Mesendoderm (in vitro differentiated cells): Measurements from ENCODE around the gene MTFR2.
A peak's percentile ranks its signal among the peaks of the same experiment; 100 is the strongest.

Source experiments
- DNase-seq: peaks from one replicate; pipeline ENCODE4 v3.0.0; 2013
- H2AK5ac ChIP-seq: 2 replicates; pipeline ENCODE4 v1.6.1; 2013; ENCODE audit warnings: low read length, inconsistent platforms
- H2BK120ac ChIP-seq: 2 replicates; pipeline ENCODE4 v1.6.1; 2013; ENCODE audit warnings: low read depth, mild to moderate bottlenecking, low read length, moderate library complexity, mixed read lengths
- H2BK15ac ChIP-seq: replicated peaks from 2 replicates; pipeline ENCODE4 v1.6.1; 2013; ENCODE audit warnings: low read depth, mild to moderate bottlenecking, moderate library complexity
- H2BK5ac ChIP-seq: 2 replicates; pipeline ENCODE4 v1.6.1; 2013; ENCODE audit warnings: low read length, inconsistent platforms
- H3K18ac ChIP-seq: 2 replicates; pipeline ENCODE4 v1.6.1; 2013; ENCODE audit warnings: mild to moderate bottlenecking, low read length, mixed read lengths
- H3K23ac ChIP-seq: one replicate; pipeline ENCODE4 v1.6.1; 2013; ENCODE audit warnings: low read length
- H3K27ac ChIP-seq: 2 replicates; pipeline ENCODE4 v1.5.1; 2013; ENCODE audit warnings: low read depth, mild to moderate bottlenecking, inconsistent platforms, low read length, moderate library complexity
- H3K27me3 ChIP-seq: 2 replicates; pipeline ENCODE4 v1.6.1; 2013; ENCODE audit warnings: low read length, control low read depth, mild to moderate bottlenecking, inconsistent platforms; ENCODE audit not compliant: insufficient read depth, poor library complexity
- H3K36me3 ChIP-seq: 2 replicates; pipeline ENCODE4 v1.6.1; 2013; ENCODE audit warnings: low read length, inconsistent platforms; ENCODE audit not compliant: control insufficient read depth, insufficient read depth
- H3K4ac ChIP-seq: one replicate; pipeline ENCODE4 v1.6.1; 2013; ENCODE audit warnings: low read depth, mild to moderate bottlenecking, low read length, moderate library complexity
- H3K4me1 ChIP-seq: 2 replicates; pipeline ENCODE4 v1.6.1; 2013; ENCODE audit warnings: low read depth, low read length, inconsistent platforms; ENCODE audit not compliant: control insufficient read depth
- H3K4me2 ChIP-seq: 2 replicates; pipeline ENCODE4 v1.6.1; 2013; ENCODE audit warnings: low read length
- H3K4me3 ChIP-seq: 2 replicates; pipeline ENCODE4 v1.5.1; 2013; ENCODE audit warnings: mild to moderate bottlenecking, low read length
- H3K56ac ChIP-seq: one replicate; pipeline ENCODE4 v1.6.1; 2013; ENCODE audit warnings: low read length
- H3K79me1 ChIP-seq: 2 replicates; pipeline ENCODE4 v1.6.1; 2013; ENCODE audit warnings: low read length, inconsistent platforms
- H3K79me2 ChIP-seq: 2 replicates; pipeline ENCODE4 v1.6.1; 2013; ENCODE audit warnings: mild to moderate bottlenecking, low read length; ENCODE audit not compliant: control insufficient read depth, insufficient read depth
- H3K9ac ChIP-seq: 2 replicates; pipeline ENCODE4 v1.6.1; 2013; ENCODE audit warnings: low read length, inconsistent platforms
- H4K5ac ChIP-seq: one replicate; pipeline ENCODE4 v1.6.1; 2013; ENCODE audit warnings: low read length
- H4K8ac ChIP-seq: one replicate; pipeline ENCODE4 v1.6.1; 2013; ENCODE audit warnings: low read depth, mild to moderate bottlenecking, control low read depth, low read length, moderate library complexity
- WGBS: extraction: QIAGEN DNeasy Blood & Tissue Kit; methylation state at CpG from one replicate; pipeline ENCODE4 v1.1.7; 2013; ENCODE audit warnings: low lambda C conversion rate, missing lambda C conversion rate; ENCODE audit not compliant: insufficient coverage; ENCODE audit errors: extremely low coverage; 5-methylcytosine and 5-hydroxymethylcytosine counted together

MTFR2 gene

DNA sequence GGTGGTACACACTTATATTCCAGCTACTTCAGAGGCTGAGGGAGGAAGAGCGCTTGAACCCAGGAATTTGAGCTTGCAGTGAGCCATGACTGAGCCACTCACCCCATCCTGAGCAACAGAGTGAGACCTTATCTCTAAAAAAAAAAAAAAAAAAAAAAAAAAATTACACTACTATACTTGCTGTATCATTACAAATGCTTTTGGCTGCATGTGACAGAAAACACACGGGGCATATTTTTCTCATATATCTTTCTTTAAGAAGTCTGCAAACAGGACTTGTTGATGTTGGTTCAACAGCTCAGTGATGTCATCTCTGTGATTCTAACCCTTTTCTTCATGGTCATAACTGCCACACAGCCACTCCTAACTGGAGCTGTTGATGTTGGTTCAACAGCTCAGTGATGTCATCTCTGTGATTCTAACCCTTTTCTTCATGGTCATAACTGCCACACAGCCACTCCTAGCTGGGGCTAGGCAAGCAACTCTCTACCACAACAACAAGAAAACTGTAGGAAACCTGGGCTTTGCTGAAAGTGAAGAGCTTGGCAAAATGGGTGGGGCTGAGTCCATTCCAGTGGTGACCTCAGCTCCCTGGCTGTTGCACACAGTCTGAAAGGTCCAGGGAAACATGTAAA, 19.8 kb downstream of the MTFR2 start:
- H2AK5ac ChIP-seq, result no peak overlapping the region
- no peak overlapping the region for H2BK120ac ChIP-seq
- H3K36me3 ChIP-seq, result no peaks in the 10 kb centered on the region

DNA sequence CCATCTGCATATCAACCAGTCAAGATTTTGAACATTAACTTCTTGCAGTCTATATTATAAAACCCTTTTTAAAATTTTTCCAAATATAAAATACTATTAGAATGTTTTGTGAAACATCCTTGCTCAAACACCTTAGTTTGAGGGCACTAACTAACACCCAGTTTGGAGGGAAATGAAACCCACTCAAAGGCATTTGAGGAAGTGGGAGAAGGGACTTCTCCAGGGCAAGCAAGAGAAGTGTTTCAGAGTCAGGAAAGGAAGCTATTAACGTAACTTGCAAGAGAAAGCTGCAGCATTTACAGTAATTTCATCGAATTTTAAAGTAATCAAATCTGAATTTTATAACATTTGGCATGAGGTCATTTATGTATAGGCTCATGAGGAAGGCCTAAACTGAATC, 21.3 kb downstream of the MTFR2 start:
- DNase-seq, result no peak
- Histone ChIP-seq H3K79me2 (no peaks in the 10 kb centered on the region), H3K4me2 (no peak overlapping the region), H3K18ac (no peak overlapping the region), H3K23ac (no peak overlapping the region), H4K5ac (no peak overlapping the region), H2BK120ac (no peak overlapping the region), H4K8ac (no peak overlapping the region), H3K56ac (no peak overlapping the region), H2BK5ac (no peak overlapping the region), H2AK5ac (no peak overlapping the region), H3K79me1 (no peaks in the 10 kb centered on the region), H3K27ac (no peak overlapping the region), H3K9ac (no peak overlapping the region), H3K4me1 (no peaks in the 10 kb centered on the region), H2BK15ac (no peak overlapping the region), H3K4me3 (no peak overlapping the region), H3K36me3 (no peaks in the 10 kb centered on the region), H3K27me3 (no peaks in the 10 kb centered on the region), H3K4ac (no peak overlapping the region)
- WGBS, result no CpG with 5 or more reads among the region's 2 CpGs

More for the DNA sequence above, 19.8 kb downstream of the MTFR2 start:
- Histone ChIP-seq H3K4me2 (no peak overlapping the region), H3K9ac (no peak overlapping the region), H3K4me1 (no peaks in the 10 kb centered on the region), H3K79me1 (no peaks in the 10 kb centered on the region), H2BK15ac (no peak overlapping the region), H3K27ac (no peak overlapping the region), H3K18ac (no peak overlapping the region), H3K56ac (no peak overlapping the region), H3K23ac (no peak overlapping the region), H3K4me3 (no peak overlapping the region), H4K8ac (no peak overlapping the region), H3K27me3 (no peaks in the 10 kb centered on the region), H3K4ac (no peak overlapping the region), H4K5ac (no peak overlapping the region), H2BK5ac (no peak overlapping the region), H3K79me2 (no peaks in the 10 kb centered on the region)
- DNase-seq, result no peak
- no CpG with 5 or more reads among the region's 2 CpGs for WGBS

DNA sequence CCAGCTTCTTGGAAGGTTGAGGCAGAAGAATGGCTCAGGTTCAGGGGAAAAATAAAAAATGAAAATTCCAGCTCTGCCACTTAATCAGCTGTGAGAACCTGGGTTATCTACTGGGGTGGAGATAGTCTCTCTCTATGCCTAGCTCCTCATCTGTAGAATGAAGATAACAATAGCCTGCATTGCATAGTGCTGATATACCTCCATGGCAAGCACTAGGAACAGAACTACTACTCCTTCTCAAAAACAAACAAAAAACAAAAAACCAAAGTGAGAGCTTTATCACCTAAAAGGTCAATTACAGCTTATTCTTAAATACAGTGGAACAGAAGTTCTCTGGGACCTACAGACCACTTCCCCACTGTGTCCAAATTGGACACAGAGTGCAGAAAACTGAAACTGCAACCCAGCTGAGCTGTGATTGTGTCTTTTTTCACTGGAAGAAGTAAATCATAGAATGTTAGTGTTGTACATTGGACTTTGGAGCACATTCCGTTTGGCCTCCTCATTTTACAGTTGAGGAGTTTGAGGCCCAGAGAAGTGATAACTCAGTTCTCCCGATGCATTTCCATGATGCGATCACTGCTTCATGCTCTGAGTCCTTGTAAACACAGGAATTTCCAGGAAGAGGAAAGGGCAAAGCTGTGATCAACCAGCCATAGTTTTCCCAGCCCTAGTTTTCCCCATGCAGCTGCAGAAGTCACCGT, 23.3 kb downstream of the MTFR2 start:
- Histone ChIP-seq H2AK5ac (no peak overlapping the region), H2BK15ac (no peak overlapping the region), H4K8ac (no peak overlapping the region), H3K4me2 (no peak overlapping the region), H3K36me3 (no peaks in the 10 kb centered on the region), H3K4ac (peak overlapping the region; percentile 36), H3K79me1 (no peaks in the 10 kb centered on the region), H2BK120ac (no peak overlapping the region), H3K23ac (no peak overlapping the region), H3K9ac (no peak overlapping the region), H3K79me2 (no peaks in the 10 kb centered on the region), H2BK5ac (no peak overlapping the region), H3K4me3 (no peak overlapping the region), H3K4me1 (no peaks in the 10 kb centered on the region), H3K27ac (no peak overlapping the region), H3K56ac (no peak overlapping the region), H3K27me3 (no peaks in the 10 kb centered on the region), H3K18ac (no peak overlapping the region), H4K5ac (no peak overlapping the region)
- WGBS, result no CpG with 5 or more reads among the region's 4 CpGs
- DNase-seq, result no peak

DNA sequence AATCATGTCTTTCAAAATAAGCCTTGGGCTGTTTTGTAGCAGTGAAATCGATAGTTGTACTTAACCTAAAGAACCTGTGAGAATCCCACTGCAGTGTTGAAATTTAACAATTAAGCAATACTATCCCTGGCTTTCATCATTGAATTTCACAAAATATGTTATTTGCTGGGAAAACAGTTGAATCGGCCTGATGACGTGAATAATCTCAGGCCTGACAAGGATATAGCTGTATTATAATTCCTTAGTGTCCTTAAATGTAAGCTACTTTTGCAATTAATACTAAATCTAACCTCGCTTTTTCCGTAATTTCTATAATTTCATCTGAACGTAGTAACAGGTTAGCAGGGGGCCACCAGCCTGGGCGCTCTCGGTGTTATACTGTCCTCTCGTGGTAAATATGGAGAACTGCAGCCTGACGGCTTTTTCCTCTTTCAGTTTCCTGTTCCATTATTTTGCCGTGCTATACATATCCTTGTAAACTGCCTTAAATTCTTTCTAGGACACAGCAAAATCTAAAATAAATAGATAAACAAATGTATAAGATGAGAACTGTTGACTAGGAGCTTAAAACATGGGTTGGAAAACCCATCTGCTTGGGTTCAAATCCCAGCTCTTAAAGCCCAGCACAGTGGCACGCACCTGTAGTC, 24.0 kb downstream of the MTFR2 start:
- H3K9ac ChIP-seq, result no peak overlapping the region
- no peak overlapping the region for H3K4me3 ChIP-seq
- no peaks in the 10 kb centered on the region for H3K36me3 ChIP-seq
- peak overlapping the region; percentile 36 for H3K4ac ChIP-seq
- no peak overlapping the region for H4K8ac ChIP-seq
- no peak overlapping the region for H2BK5ac ChIP-seq
- no peak overlapping the region for H3K56ac ChIP-seq
- DNase-seq, result peak; percentile 45
- H3K27me3 ChIP-seq, result no peaks in the 10 kb centered on the region
- H2AK5ac ChIP-seq, result no peak overlapping the region
- no peak overlapping the region for H2BK120ac ChIP-seq
- no peak overlapping the region for H3K23ac ChIP-seq
- no peak overlapping the region for H4K5ac ChIP-seq
- no peaks in the 10 kb centered on the region for H3K4me1 ChIP-seq
- no peaks in the 10 kb centered on the region for H3K79me1 ChIP-seq
- no peak overlapping the region for H3K4me2 ChIP-seq
- H3K79me2 ChIP-seq, result no peaks in the 10 kb centered on the region
- no peak overlapping the region for H2BK15ac ChIP-seq
- WGBS, result no CpG with 5 or more reads among the region's 12 CpGs
- H3K27ac ChIP-seq, result no peak overlapping the region
- no peak overlapping the region for H3K18ac ChIP-seq

DNA sequence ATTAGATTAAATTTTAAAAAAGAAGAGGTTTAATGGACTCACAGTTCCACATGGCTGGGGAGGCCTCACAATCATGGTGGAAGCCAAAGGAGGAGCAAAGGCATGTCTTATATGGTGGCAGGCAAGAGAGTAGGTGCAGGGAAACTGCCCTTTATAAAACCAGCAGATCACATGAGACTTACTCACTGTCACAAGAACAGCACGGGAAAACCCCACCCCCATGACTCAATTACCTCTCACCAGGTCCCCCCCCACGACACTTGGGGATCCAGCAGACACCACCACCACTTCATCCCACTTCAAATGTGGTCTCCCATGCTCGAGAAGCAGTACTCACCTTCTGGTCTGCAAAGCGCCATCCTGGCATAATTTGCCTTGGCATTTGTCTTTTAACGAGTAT, 24.6 kb downstream of the MTFR2 start:
- Histone ChIP-seq H3K4me3 (no peak overlapping the region), H3K27ac (no peak overlapping the region)
- peak; percentile 6 for DNase-seq

More for the DNA sequence above, 24.6 kb downstream of the MTFR2 start:
- Histone ChIP-seq H4K8ac (no peak overlapping the region), H3K23ac (no peak overlapping the region), H4K5ac (no peak overlapping the region), H3K79me1 (no peaks in the 10 kb centered on the region), H3K18ac (no peak overlapping the region), H3K36me3 (no peaks in the 10 kb centered on the region), H2BK5ac (no peak overlapping the region), H3K56ac (no peak overlapping the region), H3K4me2 (no peak overlapping the region), H3K79me2 (no peaks in the 10 kb centered on the region), H3K4me1 (no peaks in the 10 kb centered on the region), H3K9ac (no peak overlapping the region), H2BK120ac (no peak overlapping the region), H2AK5ac (no peak overlapping the region), H3K4ac (no peak overlapping the region), H2BK15ac (no peak overlapping the region), H3K27me3 (no peaks in the 10 kb centered on the region)
- no CpG with 5 or more reads among the region's 5 CpGs for WGBS
